PFSK-1 (cell line): ENCODE data around the gene SMAD1.

ENCODE experiments used
- FOXP2 ChIP-seq: optimal IDR thresholded peaks from 2 replicates; pipeline ENCODE3; 2011; ENCODE audit warnings: borderline replicate concordance, control low read depth, inconsistent platforms; ENCODE audit not compliant: insufficient read depth; ENCODE audit errors: extremely low read length, extremely low read depth
- POLR2AphosphoS5 ChIP-seq: IDR thresholded peaks from 2 replicates; pipeline ENCODE4 v1.6.1; 2012; ENCODE audit warnings: low read depth, mild to moderate bottlenecking, control low read depth, low read length, moderate library complexity
- REST ChIP-seq, 2 experiments: IDR thresholded peaks; 2 replicates each; pipeline versions ENCODE4 v1.6.1 to v1.8.0; 2011 to 2012; ENCODE audit warnings: low read depth in 2 of 2, low read length in 2 of 2, control low read depth in 1 of 2, inconsistent platforms in 1 of 2, mild to moderate bottlenecking in 1 of 2, moderate library complexity in 1 of 2; ENCODE audit not compliant: insufficient read depth in 1 of 2
- SIN3A ChIP-seq: IDR thresholded peaks from 2 replicates; pipeline ENCODE4 v1.6.1; 2012; ENCODE audit warnings: mild to moderate bottlenecking, low read length, moderate library complexity, borderline replicate concordance; ENCODE audit not compliant: insufficient read depth
- TAF1 ChIP-seq: IDR thresholded peaks from 2 replicates; pipeline ENCODE4 v1.6.1; 2012; ENCODE audit warnings: low read length, control low read depth, borderline replicate concordance; ENCODE audit not compliant: insufficient read depth

Gene SMAD1

GRCh38 chr4:145531223-145531622 lies 49.6 kb downstream of the SMAD1 start:
- no peak for TF ChIP-seq SIN3A
- TF ChIP-seq TAF1: no peak
- no peak for TF ChIP-seq POLR2AphosphoS5
- TF ChIP-seq FOXP2: no peak
- no peak for TF ChIP-seq REST (IDR thresholded peaks at IDR 0.05; ENCODE audit: insufficient read depth in 1 of 2, low read depth in 2 of 2, low read length in 2 of 2)

GRCh38 chr4:145531859-145532258 lies 50.2 kb downstream of the SMAD1 start:
- TF ChIP-seq FOXP2 (no peak), REST (IDR thresholded peaks at IDR 0.05; ENCODE audit: insufficient read depth in 1 of 2, low read depth in 2 of 2, low read length in 2 of 2) (no peak), TAF1 (no peak), SIN3A (no peak), POLR2AphosphoS5 (no peak)

- TF ChIP-seq SIN3A (no peak), FOXP2 (no peak), TAF1 (no peak), POLR2AphosphoS5 (no peak), REST (IDR thresholded peaks at IDR 0.05; ENCODE audit: insufficient read depth in 1 of 2, low read depth in 2 of 2, low read length in 2 of 2) (no peak)
Measured at GRCh38 chr4:145533001-145533400, 51.3 kb downstream of the SMAD1 start.

- no peak for TF ChIP-seq POLR2AphosphoS5
- no peak for TF ChIP-seq REST (IDR thresholded peaks at IDR 0.05; ENCODE audit: insufficient read depth in 1 of 2, low read depth in 2 of 2, low read length in 2 of 2)
- no peak for TF ChIP-seq FOXP2
- TF ChIP-seq SIN3A: no peak
- no peak for TF ChIP-seq TAF1
Measured at GRCh38 chr4:145533961-145534360, 52.3 kb downstream of the SMAD1 start.

- TF ChIP-seq TAF1 (no peak), FOXP2 (no peak), REST (IDR thresholded peaks at IDR 0.05; ENCODE audit: insufficient read depth in 1 of 2, low read depth in 2 of 2, low read length in 2 of 2) (no peak), POLR2AphosphoS5 (no peak), SIN3A (no peak)
Measured at GRCh38 chr4:145535202-145535601, 53.5 kb downstream of the SMAD1 start.
